ENCODE results near the gene C22orf31. TPM values are rescaled to one million over a fixed set of nuclear protein-coding genes. Genes with fewer than 3 reads are reported as not detected.

Gene C22orf31
- total RNA-seq, 1 donor from 2014 or later: not detected

DNA sequence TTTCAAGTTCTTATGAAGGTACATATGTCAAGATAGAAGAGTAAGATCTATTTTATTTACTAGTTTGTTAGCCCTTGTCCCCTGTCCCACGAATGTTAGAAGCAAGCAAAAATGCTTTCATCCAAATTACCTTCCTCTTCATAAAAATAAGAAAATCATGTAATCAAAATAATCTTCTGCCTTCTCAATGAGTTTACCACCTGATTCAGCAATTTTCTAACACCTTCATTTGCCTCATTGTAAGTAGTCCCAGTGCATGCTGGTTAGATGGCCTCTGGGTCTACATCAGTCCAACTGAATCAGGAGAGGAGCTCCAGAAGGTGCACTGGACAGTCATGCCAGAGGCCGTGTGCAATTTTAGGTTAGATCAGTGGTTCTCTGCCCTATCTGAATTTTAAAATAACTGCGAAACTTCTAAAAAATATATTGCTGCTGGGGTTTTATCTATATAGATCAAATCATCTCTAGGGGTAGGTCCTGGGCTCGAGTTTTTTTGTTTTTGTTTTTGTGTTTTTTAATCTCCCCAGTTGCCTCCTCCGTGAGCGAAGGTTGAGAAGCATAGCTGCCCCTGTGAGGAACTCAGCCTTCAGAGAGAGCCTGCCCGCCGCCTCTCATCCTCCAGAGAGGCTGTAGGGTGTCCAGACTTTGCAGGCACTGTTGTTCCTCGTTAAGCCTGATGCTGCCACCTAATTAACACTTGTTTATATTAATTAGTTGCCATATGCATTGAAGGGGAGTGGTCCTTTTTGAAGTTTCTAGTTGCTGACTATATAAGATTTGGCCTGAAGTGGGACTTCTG, 32.2 kb downstream of the C22orf31 start:
- no peak for DNase-seq (ENCODE audit: low read depth)

DNA sequence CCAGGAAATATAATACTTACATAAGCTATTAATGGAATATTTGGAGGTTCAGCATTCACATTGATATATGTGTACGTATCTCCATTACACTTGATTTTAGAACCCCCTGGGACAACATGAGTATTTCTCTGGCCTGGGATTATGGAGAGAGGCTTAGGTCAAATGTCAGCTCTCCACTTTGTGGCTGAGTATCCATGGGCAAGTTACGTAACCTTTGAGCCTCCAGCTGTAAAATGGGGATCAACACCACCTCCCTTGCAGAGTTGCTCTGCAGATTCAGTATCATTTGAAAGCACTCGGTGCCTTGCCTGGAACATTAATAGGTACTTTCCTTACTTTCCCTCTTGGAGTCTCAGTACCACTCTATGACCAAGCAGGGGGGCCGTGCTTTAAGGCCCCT, 33.2 kb downstream of the C22orf31 start:
- DNase-seq (ENCODE audit: low read depth): no peak

DNA sequence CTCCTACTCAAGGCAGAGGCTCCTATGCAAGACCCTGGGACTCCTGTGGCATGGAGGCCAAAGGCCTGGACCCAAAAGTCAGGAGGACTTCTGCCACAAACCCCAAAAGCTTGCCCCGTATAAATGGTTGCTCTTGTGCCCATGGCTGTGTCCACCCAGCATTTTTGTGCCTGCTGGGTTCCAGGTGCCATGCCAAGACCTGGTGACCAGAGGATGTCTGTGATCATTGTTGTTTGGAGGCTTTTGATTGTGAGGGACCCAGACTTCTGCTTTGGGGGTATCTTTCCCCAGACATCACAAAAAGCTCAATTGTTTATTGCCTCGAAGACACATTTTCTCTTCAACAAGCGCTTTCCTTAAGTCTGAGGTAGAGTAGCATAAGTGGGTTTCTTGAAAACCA, 35.1 kb downstream of the C22orf31 start:
- DNase-seq (ENCODE audit: low read depth): no peak

DNA sequence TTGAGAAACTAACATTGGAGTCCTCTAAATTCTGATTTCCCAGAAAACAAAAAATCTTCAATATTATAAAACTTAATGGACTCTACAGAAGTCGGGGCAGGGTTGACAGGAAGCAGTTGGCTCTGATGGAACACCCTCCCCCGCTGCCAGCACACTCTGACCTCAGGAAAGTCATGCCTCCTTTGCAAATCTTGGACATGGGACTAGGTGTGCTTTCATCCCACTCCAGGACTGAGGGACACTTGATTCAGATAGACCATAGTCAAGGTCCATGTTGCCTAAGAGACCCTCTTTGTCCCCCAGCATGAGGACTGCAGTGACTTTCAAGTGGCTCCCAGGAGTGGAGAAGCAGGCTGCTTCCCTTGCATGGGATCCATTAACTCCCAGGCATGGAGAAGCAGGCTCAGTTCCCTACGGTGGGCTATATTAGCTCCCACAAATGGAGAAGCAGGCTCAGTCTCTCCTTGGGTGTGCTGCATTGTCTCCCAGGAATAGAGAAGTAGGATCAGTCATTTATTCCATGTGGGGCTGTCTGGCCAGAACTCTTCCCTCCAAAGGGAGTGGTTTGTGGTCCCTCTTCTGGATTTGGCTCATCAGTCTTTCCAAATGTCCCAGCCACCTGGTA, 38.3 kb downstream of the C22orf31 start:
- DNase-seq (ENCODE audit: low read depth): no peak

DNA sequence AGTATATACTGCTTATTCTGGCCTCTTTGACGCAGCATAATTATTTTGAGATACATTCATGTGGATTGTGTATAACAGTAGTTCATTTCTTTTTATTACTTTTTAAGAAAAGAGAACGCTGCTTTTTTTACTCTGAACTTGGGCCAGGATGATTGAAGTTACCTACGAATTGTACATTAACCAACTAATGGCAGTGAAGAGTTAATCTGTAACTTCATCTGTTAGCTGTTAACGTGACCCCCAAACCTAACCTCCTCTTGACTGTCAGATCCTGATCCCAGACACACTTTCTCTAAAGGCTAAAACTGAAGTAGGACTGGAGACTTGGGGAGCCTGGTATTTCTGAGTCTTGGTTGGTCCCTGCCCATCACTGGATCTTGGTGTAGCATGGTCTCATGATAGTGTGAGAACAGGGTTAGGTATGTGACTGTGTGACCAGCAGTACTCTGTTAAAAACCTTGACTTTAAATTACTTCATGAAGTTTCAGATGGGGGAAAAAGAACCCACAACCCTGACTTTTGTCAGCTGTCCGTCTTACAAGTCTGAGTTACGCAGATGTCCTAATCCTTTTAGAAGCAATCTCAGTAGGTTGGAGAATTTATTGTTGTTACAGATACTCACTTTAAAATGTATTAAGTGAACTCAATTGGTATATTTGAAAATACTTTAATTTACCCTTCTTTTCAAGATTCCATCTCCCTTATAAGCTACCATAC, 39.4 kb downstream of the C22orf31 start:
- DNase-seq (ENCODE audit: low read depth): peak; percentile 95

DNA sequence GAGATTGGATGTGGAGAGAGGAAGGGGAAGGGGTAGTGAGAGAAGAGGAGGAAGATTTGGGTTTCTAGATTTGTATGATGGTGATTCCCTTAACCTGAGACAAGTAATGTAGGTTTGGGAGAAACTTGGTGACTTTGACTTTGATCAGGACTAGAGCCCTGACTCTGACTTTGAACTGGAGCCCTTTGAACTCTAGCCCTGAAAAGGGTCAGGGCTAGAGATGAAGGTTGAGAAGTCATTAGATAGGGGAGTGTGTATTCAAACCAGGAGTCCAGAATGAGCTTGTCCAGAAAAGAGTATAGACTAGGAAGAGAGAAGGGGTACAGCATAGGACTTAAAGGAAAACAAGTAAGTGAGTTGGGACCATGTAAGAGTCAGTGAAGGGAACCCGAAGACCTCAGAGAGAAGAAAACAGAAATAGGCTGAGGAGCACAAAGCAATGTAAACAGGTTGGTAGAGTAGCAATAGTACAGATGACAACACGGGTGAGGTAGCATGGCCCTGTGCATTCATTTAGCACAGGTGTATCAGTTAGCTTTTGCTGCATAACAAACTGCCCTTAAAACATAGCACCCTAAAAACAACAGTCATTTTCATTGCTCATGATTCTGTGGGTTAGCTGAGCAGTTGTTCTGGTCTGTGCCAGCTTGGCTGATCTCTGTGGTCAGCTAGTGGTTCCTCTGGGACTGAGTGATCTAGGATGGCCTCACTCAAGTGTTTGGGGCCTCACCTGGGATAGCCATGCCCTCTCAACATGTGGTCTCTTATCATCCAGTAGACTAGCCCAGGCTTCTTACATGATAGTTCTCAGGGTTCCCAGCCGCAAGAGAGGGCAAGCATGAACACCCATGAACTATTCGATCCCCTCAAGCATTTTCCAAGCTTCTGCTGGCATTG, 43.1 kb downstream of the C22orf31 start:
- DNase-seq (ENCODE audit: low read depth): no peak

DNA sequence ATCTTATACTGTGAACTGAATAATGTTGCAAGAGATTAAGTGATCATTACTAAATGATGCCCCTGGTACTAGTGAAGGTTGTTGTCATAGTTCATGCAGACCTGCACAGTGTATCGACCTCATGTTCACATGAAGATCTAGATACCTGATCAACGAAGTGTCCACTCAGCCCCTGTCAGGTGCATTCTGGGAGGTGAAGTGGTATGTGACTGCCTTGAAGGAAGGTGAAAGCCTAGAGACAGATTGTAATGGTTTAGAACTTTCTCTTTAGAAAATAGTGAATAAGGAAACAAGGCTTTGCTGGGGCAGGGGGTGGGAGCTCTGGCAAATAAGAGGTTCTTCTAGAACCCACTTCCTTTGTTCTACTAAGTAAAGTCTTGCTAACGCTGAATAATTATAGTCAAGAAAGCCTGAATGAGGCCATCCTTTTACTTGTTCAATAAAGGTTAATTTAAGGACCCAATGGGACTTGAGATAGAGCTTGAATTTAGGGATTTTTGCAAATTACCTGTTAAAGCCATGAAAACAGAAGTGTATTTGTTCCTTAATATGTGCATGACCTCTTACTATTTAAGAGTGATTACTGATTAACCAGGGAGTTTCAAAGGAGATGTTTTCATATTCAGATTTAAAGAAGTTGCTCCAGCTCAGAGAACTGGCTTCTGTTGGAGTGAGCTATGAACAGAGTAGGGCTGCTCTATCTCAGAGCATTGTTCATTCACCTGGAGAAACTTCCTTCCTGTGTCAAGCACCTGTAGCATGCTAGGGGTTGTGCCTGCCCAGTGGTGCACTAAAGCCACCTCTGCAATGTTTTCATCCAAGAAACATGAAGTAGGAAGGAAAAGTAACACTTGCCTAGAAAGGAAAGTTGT, 45.3 kb downstream of the C22orf31 start:
- peak; percentile 78 for DNase-seq (ENCODE audit: low read depth)

DNA sequence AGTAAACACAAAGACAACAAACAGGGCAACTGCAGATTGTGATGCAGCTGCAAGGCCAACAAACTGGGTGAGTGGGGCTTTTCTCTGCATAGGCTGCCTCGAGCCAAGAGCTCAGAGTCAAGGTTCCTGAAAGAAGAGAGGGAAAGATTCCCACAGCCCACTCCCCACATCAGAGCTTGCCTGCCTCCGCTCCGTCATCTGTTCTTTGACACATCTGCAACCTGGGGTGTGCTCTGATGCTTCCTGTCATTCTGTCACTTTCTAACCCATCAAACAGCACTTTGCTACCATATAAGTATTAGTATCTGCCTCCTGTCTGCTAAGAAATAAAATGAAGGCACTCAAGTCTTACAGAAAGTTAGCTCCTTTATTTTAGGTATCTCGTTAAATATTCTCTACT, 46.9 kb downstream of the C22orf31 start:
- no peak for DNase-seq (ENCODE audit: low read depth)

DNA sequence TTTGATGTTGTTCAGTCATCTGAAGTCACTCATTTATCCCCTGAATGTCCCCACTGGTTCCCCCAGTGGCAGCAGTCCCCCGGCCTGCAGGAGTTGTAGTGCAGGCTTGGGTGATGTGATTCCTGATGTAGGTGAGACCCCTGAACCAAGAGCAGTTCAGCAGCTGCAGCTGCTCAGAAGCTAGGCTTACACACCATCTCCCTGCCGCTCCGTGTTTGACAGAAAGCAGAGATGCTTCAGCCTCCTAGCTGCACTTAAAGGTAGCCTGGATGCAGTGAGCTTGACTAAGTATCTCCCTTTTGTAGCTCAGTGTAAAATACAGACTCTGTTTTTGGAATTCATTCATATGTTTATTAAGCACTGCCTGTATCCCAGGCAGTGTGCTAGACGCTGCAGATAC, 47.3 kb downstream of the C22orf31 start:
- DNase-seq (ENCODE audit: low read depth): no peak

DNA sequence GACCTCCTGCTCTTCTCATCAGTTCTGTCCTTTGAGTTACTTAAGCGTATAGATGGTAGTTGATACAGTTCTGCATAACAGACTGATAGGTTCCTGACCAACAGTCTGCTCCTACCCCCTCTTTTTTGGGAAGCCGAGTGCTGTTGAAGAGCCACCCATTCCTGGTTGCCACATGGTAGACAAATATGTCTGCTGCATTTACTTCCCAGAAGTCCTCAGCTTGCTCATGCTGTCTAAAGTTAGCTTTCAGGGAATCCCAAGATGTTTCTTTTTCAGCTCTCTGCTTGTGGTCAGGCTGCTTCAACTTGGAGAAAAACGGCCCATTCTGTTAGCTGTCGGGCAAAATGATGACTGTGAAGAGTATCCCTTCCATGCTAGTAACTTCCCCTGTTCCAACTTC, 48.7 kb downstream of the C22orf31 start:
- no peak for DNase-seq (ENCODE audit: low read depth)

DNA sequence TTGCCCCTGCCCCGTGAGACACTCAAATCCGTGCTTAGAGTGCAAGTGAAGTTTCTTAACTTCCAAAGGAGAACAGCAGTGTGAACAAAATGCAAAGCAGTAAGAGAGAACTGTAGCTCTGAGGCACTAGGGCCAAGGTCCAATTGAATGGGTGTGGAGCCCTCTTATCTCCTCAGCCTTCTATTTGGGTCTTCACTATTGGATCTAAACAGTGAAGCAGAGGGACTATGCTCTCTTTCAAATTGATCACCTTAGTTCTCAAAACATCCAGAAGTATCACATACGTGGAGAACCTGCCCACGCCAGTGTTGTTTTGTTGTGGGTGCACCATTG, 49.6 kb downstream of the C22orf31 start:
- no peak for DNase-seq (ENCODE audit: low read depth)

DNA sequence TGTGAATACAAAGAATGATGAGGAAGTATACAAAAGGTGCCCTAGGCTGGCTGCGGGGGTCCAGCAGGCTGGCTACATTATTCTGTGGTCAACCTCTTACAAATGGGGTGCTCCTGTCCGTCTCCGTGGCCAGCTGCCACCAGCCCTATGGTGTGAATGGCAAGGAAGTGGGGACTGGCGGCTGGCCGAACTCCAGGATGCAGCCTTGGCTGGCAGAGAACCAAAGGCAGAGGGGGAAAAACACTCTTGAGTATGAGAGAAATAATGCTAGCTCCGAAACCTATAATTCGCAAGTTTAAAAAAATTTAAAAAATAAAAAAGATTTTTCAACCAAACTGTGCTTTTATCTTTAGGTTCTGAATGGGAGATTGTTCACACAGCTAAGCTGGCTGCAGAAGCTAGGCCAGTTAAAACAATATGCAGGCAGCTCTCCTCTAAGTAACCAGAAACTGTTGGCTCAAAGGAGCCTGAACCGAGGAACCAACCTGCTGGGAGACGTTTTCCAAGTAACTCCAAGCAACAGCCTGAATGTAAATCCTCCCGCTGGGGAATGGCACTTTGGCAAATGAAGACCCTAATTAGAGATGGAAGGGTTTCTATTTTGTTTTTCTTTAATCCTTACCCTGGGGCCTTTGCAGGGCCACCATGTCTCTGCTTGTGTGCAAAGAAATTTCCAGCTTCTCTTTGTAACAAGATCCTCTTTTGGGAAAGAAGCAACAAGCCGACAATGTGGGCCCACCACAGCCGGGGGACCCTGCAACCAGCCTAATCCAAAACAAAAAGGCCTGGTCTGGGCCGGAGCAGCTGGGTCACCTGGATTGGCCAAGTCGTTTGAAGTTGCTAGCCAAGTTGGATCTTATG, 50.2 kb downstream of the C22orf31 start:
- no peak for DNase-seq (ENCODE audit: low read depth)

DNA sequence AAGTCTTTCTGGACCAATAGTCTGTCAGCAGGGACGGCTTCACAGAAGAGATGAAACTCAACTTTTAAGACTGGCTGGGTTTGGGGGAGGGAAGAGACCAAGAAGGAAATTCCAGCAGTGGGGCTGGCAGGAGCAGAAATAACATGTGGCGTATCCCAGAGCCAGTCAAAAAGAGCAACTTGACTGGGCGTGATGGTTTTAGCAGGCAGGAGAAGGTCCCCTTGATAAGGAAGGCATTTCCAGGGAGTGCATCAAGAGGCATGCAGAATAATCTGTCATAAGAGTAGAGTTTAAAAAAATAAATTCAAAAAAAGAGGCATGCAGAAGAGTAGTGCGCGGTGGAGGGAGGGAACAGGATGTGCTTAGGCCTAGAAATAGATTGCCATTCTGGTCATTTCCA, 52.5 kb downstream of the C22orf31 start:
- DNase-seq (ENCODE audit: low read depth): no peak

Other genes starting within 250 kb of the C22orf31 start
- 6.1 and 26.9 TPM in 2 replicates for gene ZNRF3, start 178.3 kb downstream of the C22orf31 start, total RNA-seq
- 7.5 and 11.7 TPM in 2 replicates for gene KREMEN1, start 11.2 kb upstream of the C22orf31 start, total RNA-seq
- 0.35 TPM in 1 of 2 replicates, not detected in the other for gene EMID1, start 144.1 kb upstream of the C22orf31 start, total RNA-seq
- gene RHBDD3, start 206.2 kb upstream of the C22orf31 start, total RNA-seq: 12.9 and 19.3 TPM in 2 replicates
- gene EWSR1, start 206.4 kb upstream of the C22orf31 start, total RNA-seq: 131 and 148 TPM in 2 replicates
- gene GAS2L1, start 244.8 kb upstream of the C22orf31 start, total RNA-seq: 8.0 and 18.7 TPM in 2 replicates

All from renal cortical epithelial cell (primary cell).